Right lobe of liver (tissue), 4 donors: ENCODE data around the gene DYNC1I2.

Experiments
- POLR2A ChIP-seq: fragments of 450-650 bp; IDR thresholded peaks from one replicate; pipeline ENCODE4 v1.6.1; 2017; ENCODE audit warnings: antibody characterized with exemption, mild to moderate bottlenecking
- TF ChIP-seq, protein P1 (sequence below), 4 donors: fragments of 200-600 bp in 3 of 4; fragments of 450-650 bp in 1 of 4; IDR thresholded peaks; one replicate each; pipeline versions ENCODE4 v1.5.1 to v1.8.0; 2016 to 2022; ENCODE audit warnings: antibody characterized with exemption in 4 of 4, mild to moderate bottlenecking in 2 of 4
- donor health status: DM: no; HTN: no; CAD: no.
- donor health status: DM: no; HTN: no; CAD: no.
- donor health status: DM: no; HTN: yes; CAD: no.

- TF ChIP-seq, protein P1, sequence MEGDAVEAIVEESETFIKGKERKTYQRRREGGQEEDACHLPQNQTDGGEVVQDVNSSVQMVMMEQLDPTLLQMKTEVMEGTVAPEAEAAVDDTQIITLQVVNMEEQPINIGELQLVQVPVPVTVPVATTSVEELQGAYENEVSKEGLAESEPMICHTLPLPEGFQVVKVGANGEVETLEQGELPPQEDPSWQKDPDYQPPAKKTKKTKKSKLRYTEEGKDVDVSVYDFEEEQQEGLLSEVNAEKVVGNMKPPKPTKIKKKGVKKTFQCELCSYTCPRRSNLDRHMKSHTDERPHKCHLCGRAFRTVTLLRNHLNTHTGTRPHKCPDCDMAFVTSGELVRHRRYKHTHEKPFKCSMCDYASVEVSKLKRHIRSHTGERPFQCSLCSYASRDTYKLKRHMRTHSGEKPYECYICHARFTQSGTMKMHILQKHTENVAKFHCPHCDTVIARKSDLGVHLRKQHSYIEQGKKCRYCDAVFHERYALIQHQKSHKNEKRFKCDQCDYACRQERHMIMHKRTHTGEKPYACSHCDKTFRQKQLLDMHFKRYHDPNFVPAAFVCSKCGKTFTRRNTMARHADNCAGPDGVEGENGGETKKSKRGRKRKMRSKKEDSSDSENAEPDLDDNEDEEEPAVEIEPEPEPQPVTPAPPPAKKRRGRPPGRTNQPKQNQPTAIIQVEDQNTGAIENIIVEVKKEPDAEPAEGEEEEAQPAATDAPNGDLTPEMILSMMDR (IDR thresholded peaks at IDR 0.05) = no peak
- TF ChIP-seq POLR2A = no peak
Observed at GRCh38 chr2:171794918-171795317, 107.6 kb downstream of the DYNC1I2 start.
